Endothelial cell of umbilical vein (primary cell): Measurements from ENCODE around the gene PARD3B. TPM values are rescaled to one million over a fixed set of nuclear protein-coding genes. Genes with fewer than 3 reads are reported as not detected.

Experiments
- BruUV-seq: library from RNA; stranded (reverse); fragments of 400-500 nt; replicated peaks from 2 replicates; lab custom pipeline; 2021; lab: Mats Ljungman, UMichigan
- CTCF ChIA-PET: fragments of 300-600, 350-600 bp; sonication (Branson Sonifier 250); formaldehyde crosslinking; loops from one replicate; lab custom pipeline; 2021; ENCODE audit warnings: antibody characterized with exemption, inconsistent platforms; lab: Charles Lee
- POLR2A ChIA-PET: fragments of 300-600, 350-600 bp; sonication (Branson Sonifier 250); formaldehyde crosslinking; loops from one replicate; lab custom pipeline; 2021; ENCODE audit warnings: antibody characterized with exemption, inconsistent platforms; lab: Charles Lee
- DNase-seq: peaks from one replicate; pipeline ENCODE4 v3.0.0-alpha.2; 2011; ENCODE audit warnings: low read depth, low spot score
- FAIRE-seq: peaks from 2 replicates; lab custom pipeline; 2011; peaks lifted over from hg19 to GRCh38; lab: Jason Lieb, UNC
- H2AFZ ChIP-seq: 2 replicates; pipeline ENCODE4 v1.6.0; 2012; ENCODE audit warnings: low read depth, low read length, control low read depth, inconsistent platforms
- H3K27ac ChIP-seq: 2 replicates; pipeline ENCODE4 v1.5.1; 2011; ENCODE audit warnings: low read depth, mild to moderate bottlenecking, control low read depth, low read length, moderate library complexity; ENCODE audit not compliant: insufficient read depth
- H3K27me3 ChIP-seq, 2 experiments: 2 replicates each; pipeline versions ENCODE4 v1.6.0 to v1.6.1; 2011; ENCODE audit warnings: low read length in 2 of 2, mixed read lengths in 1 of 2; ENCODE audit not compliant: control insufficient read depth in 2 of 2, insufficient read depth in 2 of 2
- H3K36me3 ChIP-seq, 2 experiments: 2 replicates in 1 of 2; 3 replicates in 1 of 2; pipeline ENCODE4 v1.5.1; 2011; ENCODE audit warnings: low read length in 2 of 2, mild to moderate bottlenecking in 1 of 2, moderate library complexity in 1 of 2; ENCODE audit not compliant: control insufficient read depth in 2 of 2, insufficient read depth in 2 of 2; ENCODE audit errors: extremely low read depth in 1 of 2
- H3K4me1 ChIP-seq: 3 replicates; pipeline ENCODE4 v1.5.1; 2011; ENCODE audit warnings: mild to moderate bottlenecking, low read length; ENCODE audit not compliant: control insufficient read depth, insufficient read depth; ENCODE audit errors: extremely low read depth
- H3K4me2 ChIP-seq: 2 replicates; pipeline ENCODE4 v1.6.1; 2011; ENCODE audit warnings: low read length, control low read depth, mixed read lengths; ENCODE audit not compliant: insufficient read depth
- H3K4me3 ChIP-seq, 3 experiments: fragments of 200-600 bp in 1 of 3; sonication (generic), shearing (Covaris generic) in 1 of 3; replicated peaks in 1 of 3; 2 replicates each; pipeline ENCODE4 v1.5.1; 2011 to 2016; ENCODE audit warnings: control low read depth in 3 of 3, low read length in 3 of 3, mild to moderate bottlenecking in 2 of 3, inconsistent platforms in 1 of 3, low read depth in 1 of 3, moderate library complexity in 1 of 3; ENCODE audit not compliant: insufficient read depth in 1 of 3
- H3K79me2 ChIP-seq: 2 replicates; pipeline ENCODE4 v1.6.0; 2012; ENCODE audit warnings: low read length, inconsistent platforms; ENCODE audit not compliant: control insufficient read depth, insufficient read depth
- H3K9ac ChIP-seq: replicated peaks from 2 replicates; pipeline ENCODE3; 2011; ENCODE audit warnings: low read length, control low read depth; ENCODE audit not compliant: insufficient read depth; ENCODE audit errors: extremely low read depth
- H3K9me1 ChIP-seq: replicated peaks from 3 replicates; pipeline ENCODE4 v1.6.0; 2011; ENCODE audit warnings: mild to moderate bottlenecking, low read length; ENCODE audit not compliant: control insufficient read depth, insufficient read depth; ENCODE audit errors: extremely low read depth
- H3K9me3 ChIP-seq: replicated peaks from 2 replicates; pipeline ENCODE4 v1.5.1; 2012; ENCODE audit warnings: low read length, inconsistent platforms; ENCODE audit not compliant: control insufficient read depth, insufficient read depth
- H4K20me1 ChIP-seq: replicated peaks from 2 replicates; pipeline ENCODE3; 2011; ENCODE audit warnings: mild to moderate bottlenecking, low read length; ENCODE audit not compliant: control insufficient read depth, insufficient read depth; ENCODE audit errors: extremely low read depth
- EZH2 ChIP-seq: IDR thresholded peaks from 2 replicates; pipeline ENCODE4 v1.6.1; 2012; ENCODE audit warnings: borderline replicate concordance, low read depth, mild to moderate bottlenecking, moderate library complexity, low read length, inconsistent platforms; ENCODE audit not compliant: severe bottlenecking
- FOS ChIP-seq: IDR thresholded peaks from 2 replicates; pipeline ENCODE4 v1.6.1; 2011; ENCODE audit warnings: mild to moderate bottlenecking, low read length, moderate library complexity, borderline replicate concordance; ENCODE audit not compliant: insufficient read depth
- GATA2 ChIP-seq: IDR thresholded peaks from 2 replicates; pipeline ENCODE4 v1.7.0; 2011; ENCODE audit warnings: low read depth, mild to moderate bottlenecking, moderate library complexity, mixed read lengths, low read length; ENCODE audit not compliant: insufficient read length, insufficient read depth
- JUN ChIP-seq: IDR thresholded peaks from 2 replicates; pipeline ENCODE4 v1.6.1; 2011; ENCODE audit warnings: borderline replicate concordance, low read depth; ENCODE audit not compliant: insufficient read length, insufficient read depth
- MAX ChIP-seq: IDR thresholded peaks from 2 replicates; pipeline ENCODE4 v1.6.1; 2011; ENCODE audit not compliant: insufficient read depth, insufficient read length
- MYC ChIP-seq: IDR thresholded peaks from one replicate; pipeline ENCODE4 v1.6.1; 2011; ENCODE audit warnings: mild to moderate bottlenecking, low read depth, low read length
- POLR2A ChIP-seq: IDR thresholded peaks from 2 replicates; pipeline ENCODE4 v1.6.1; 2012; ENCODE audit warnings: low read depth, mild to moderate bottlenecking, control low read depth, low read length
- POLR2AphosphoS5 ChIP-seq: IDR thresholded peaks from 2 replicates; pipeline ENCODE4 v1.6.1; 2012; ENCODE audit warnings: low read depth, mild to moderate bottlenecking, control low read depth, low read length, moderate library complexity; ENCODE audit not compliant: insufficient read depth
- dilution Hi-C: fragments of 300-500 bp; cut with MboI; formaldehyde crosslinking; loops from one replicate; pipeline ENCODE4 v1.15.0; 2019; ENCODE audit warnings: low sequenced_read_pairs; ENCODE audit not compliant: extremely low pct_ligation_motif_present
- intact Hi-C: fragments of 100-400 bp; cut with micrococcal nuclease; formaldehyde crosslinking; loops from one replicate; pipeline ENCODE4 v1.10.0; 2022
- polyA plus RNA-seq, 4 experiments: library from polyadenylated mRNA; depleted of rRNA in 3 of 4; stranded (reverse) in 3 of 4; unstranded in 1 of 4; fragments of >200 nt; gene quantifications; 2 replicates each; pipeline versions ENCODE4 v1.2.1 to v1.2.3, GENCODE V29; 2011 to 2012; ENCODE audit warnings: missing spikeins in 1 of 4
- total RNA-seq: library from RNA; stranded (reverse); gene quantifications from 2 replicates; pipeline ENCODE4 v1.2.3, GENCODE V29; 2021
- TF ChIP-seq, protein P1 (sequence below), 2 donors: IDR thresholded peaks; 1 replicate in 1 of 2; 2 replicates in 1 of 2; pipeline ENCODE4 v1.5.1; 2011; ENCODE audit warnings: low read length in 2 of 2, mild to moderate bottlenecking in 2 of 2, moderate library complexity in 2 of 2, control low read depth in 1 of 2, inconsistent platforms in 1 of 2, low read depth in 1 of 2; ENCODE audit not compliant: insufficient read depth in 1 of 2; ENCODE audit errors: extremely low read depth in 1 of 2

PARD3B gene
- total and polyA plus RNA-seq, 2 donors (not counting 3 experiments of a cell fraction or from before 2014, with no cell fraction given), result 2.2 to 30.9 TPM

- Histone ChIP-seq H3K9me3 (no peaks in the 10 kb centered on the region), H3K4me3 (no peak overlapping the region), H3K4me1 (no peaks in the 10 kb centered on the region), H3K9me1 (no peaks in the 10 kb centered on the region), H3K79me2 (no peaks in the 10 kb centered on the region), H3K9ac (no peak overlapping the region), H4K20me1 (no peaks in the 10 kb centered on the region), H3K27me3 (no peaks in the 10 kb centered on the region), H3K27ac (no peak overlapping the region), H2AFZ (no peak overlapping the region), H3K4me2 (no peak overlapping the region), H3K36me3 (no peaks in the 10 kb centered on the region)
- DNase-seq, result no peak
- dilution Hi-C loops, result no loop called here
- intact Hi-C loops, result no loop called here
- TF ChIP-seq MYC, result no peak
- no peak for TF ChIP-seq MAX
- TF ChIP-seq, protein P1, sequence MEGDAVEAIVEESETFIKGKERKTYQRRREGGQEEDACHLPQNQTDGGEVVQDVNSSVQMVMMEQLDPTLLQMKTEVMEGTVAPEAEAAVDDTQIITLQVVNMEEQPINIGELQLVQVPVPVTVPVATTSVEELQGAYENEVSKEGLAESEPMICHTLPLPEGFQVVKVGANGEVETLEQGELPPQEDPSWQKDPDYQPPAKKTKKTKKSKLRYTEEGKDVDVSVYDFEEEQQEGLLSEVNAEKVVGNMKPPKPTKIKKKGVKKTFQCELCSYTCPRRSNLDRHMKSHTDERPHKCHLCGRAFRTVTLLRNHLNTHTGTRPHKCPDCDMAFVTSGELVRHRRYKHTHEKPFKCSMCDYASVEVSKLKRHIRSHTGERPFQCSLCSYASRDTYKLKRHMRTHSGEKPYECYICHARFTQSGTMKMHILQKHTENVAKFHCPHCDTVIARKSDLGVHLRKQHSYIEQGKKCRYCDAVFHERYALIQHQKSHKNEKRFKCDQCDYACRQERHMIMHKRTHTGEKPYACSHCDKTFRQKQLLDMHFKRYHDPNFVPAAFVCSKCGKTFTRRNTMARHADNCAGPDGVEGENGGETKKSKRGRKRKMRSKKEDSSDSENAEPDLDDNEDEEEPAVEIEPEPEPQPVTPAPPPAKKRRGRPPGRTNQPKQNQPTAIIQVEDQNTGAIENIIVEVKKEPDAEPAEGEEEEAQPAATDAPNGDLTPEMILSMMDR (IDR thresholded peaks at IDR 0.05; ENCODE audit: extremely low read depth in 1 of 2, insufficient read depth in 1 of 2, low read depth in 1 of 2, low read length in 2 of 2), result no peak
- TF ChIP-seq FOS, result no peak
- no peak for TF ChIP-seq POLR2AphosphoS5
- no peak for TF ChIP-seq GATA2
- TF ChIP-seq JUN, result no peak
- TF ChIP-seq POLR2A, result no peak
- TF ChIP-seq EZH2, result no peak
- CTCF ChIA-PET, result no interaction called here
- POLR2A ChIA-PET, result no interaction called here
- FAIRE-seq, result no peak
- no TSS peak for BruUV-seq
Observed at GRCh38 chr2:205216092-205216491, 670.8 kb downstream of the PARD3B start.
